ENCODE measurements around the gene PALM2AKAP2.

Gene PALM2AKAP2

GRCh38 chr9:109789556-109789955, 9.6 kb downstream of the PALM2AKAP2 start:
- peak overlapping the region; percentile 58 for H3K27ac ChIP-seq

GRCh38 chr9:109789971-109790370, 10.0 kb downstream of the PALM2AKAP2 start:
- TF ChIP-seq CTCF (conservative IDR thresholded peaks at IDR 0.05), result no peak
- peak overlapping the region; percentile 58 for H3K27ac ChIP-seq

More at GRCh38 chr9:109789556-109789955, 9.6 kb downstream of the PALM2AKAP2 start:
- no peak for TF ChIP-seq CTCF (conservative IDR thresholded peaks at IDR 0.05)

- peak overlapping the region; percentile 58 for H3K27ac ChIP-seq
- no peak for TF ChIP-seq CTCF (conservative IDR thresholded peaks at IDR 0.05)
Observed at GRCh38 chr9:109791003-109791677, 11.1 kb downstream of the PALM2AKAP2 start.

- TF ChIP-seq CTCF (conservative IDR thresholded peaks at IDR 0.05), result no peak
- H3K27ac ChIP-seq, result peak overlapping the region; percentile 58
Observed at GRCh38 chr9:109791747-109792146, 11.7 kb downstream of the PALM2AKAP2 start.

- no peak overlapping the region for H3K27ac ChIP-seq
- no peak for TF ChIP-seq CTCF (conservative IDR thresholded peaks at IDR 0.05)
Observed at GRCh38 chr9:109792951-109793546, 13.1 kb downstream of the PALM2AKAP2 start.

- TF ChIP-seq CTCF (conservative IDR thresholded peaks at IDR 0.05), result no peak
- no peak overlapping the region for H3K27ac ChIP-seq
Observed at GRCh38 chr9:109793921-109794320, 13.9 kb downstream of the PALM2AKAP2 start.

GRCh38 chr9:109794361-109795012, 14.5 kb downstream of the PALM2AKAP2 start:
- no peak overlapping the region for H3K27ac ChIP-seq
- TF ChIP-seq CTCF (conservative IDR thresholded peaks at IDR 0.05), result no peak

Data from VCaP (cell line).